SK-N-MC (cell line): ENCODE measurements around the gene ADK.

Source experiments
- EZH2 ChIP-seq: fragments of 200-600 bp; sonication (generic); IDR thresholded peaks from one replicate; pipeline ENCODE4 v1.6.1; 2017; ENCODE audit warnings: antibody characterized with exemption
- POLR2AphosphoS5 ChIP-seq: IDR thresholded peaks from 2 replicates; pipeline ENCODE4 v1.6.1; 2012; ENCODE audit warnings: mild to moderate bottlenecking, low read depth, low read length, borderline replicate concordance

- TF ChIP-seq EZH2 (no peak), POLR2AphosphoS5 (no peak)
Observed at GRCh38 chr10:74514322-74514721, 363.3 kb downstream of the ADK start.
